HepG2 (cell line): ENCODE results near the gene THAP9. TPM values are rescaled to one million over a fixed set of nuclear protein-coding genes. Genes with fewer than 3 reads are reported as not detected.

Experiments
- ATAC-seq: fragments of 200-7000 bp; cut with Tn5 transposase; 3 replicates; pipeline ENCODE4 v1.9.1; 2020; ENCODE audit warnings: mild to moderate bottlenecking, moderate library complexity
- BruUV-seq: library from RNA; stranded (reverse); fragments of 400-500 nt; replicated peaks from 2 replicates; lab custom pipeline; 2021; lab: Mats Ljungman, UMichigan
- CTCF ChIA-PET: fragments of 300-600 bp; formaldehyde crosslinking; extraction: SDS; loops from one replicate; lab custom pipeline; 2021; ENCODE audit warnings: low total read pairs, inconsistent platforms, low intra/inter-chr PET ratio; lab: Yijun Ruan, JAX
- POLR2A ChIA-PET: fragments of 350-600 bp; sonication (Branson Sonifier 250); formaldehyde crosslinking; loops from one replicate; lab custom pipeline; 2020; ENCODE audit warnings: antibody characterized with exemption, inconsistent platforms; lab: Yijun Ruan, JAX
- DNase-seq: peaks from one replicate; pipeline ENCODE4 v3.0.0-alpha.2; 2015; ENCODE audit warnings: low spot score
- FAIRE-seq: peaks from 3 replicates; lab custom pipeline; 2011; peaks lifted over from hg19 to GRCh38; lab: Jason Lieb, UNC
- H2AFZ ChIP-seq: one replicate; pipeline ENCODE4 v1.6.1; 2011; ENCODE audit warnings: low read length, inconsistent platforms
- H3K27ac ChIP-seq: fragments of 300-600 bp; 3 replicates; pipeline ENCODE4 v1.8.0; 2011; ENCODE audit warnings: mixed run types, mild to moderate bottlenecking, mixed read lengths, low read length, inconsistent platforms; ENCODE audit not compliant: insufficient read depth; ENCODE audit errors: extremely low read length
- H3K27me3 ChIP-seq, 2 experiments: fragments of 200-600 bp in 1 of 2; 2 replicates in 1 of 2; 3 replicates in 1 of 2; pipeline versions ENCODE4 v1.6.0 to v1.8.0; 2011; ENCODE audit warnings: low read length in 2 of 2, mild to moderate bottlenecking in 2 of 2, moderate library complexity in 2 of 2, inconsistent platforms in 1 of 2; ENCODE audit not compliant: insufficient read depth in 2 of 2, control insufficient read depth in 1 of 2
- H3K36me3 ChIP-seq, 2 experiments: fragments of 200-600 bp in 1 of 2; replicated peaks in 1 of 2; 2 replicates in 1 of 2; 3 replicates in 1 of 2; pipeline versions ENCODE4 v1.5.1 to v1.8.0; 2011; ENCODE audit warnings: low read length in 2 of 2, inconsistent platforms in 1 of 2; ENCODE audit not compliant: insufficient read depth in 2 of 2, control insufficient read depth in 1 of 2
- H3K4me1 ChIP-seq: 2 replicates; pipeline ENCODE4 v1.5.1; 2012; ENCODE audit warnings: low read length, inconsistent platforms; ENCODE audit not compliant: insufficient read depth
- H3K4me2 ChIP-seq: 2 replicates; pipeline ENCODE4 v1.6.0; 2011; ENCODE audit warnings: low read depth, low read length, inconsistent platforms
- H3K4me3 ChIP-seq, 3 experiments: fragments of 200-600 bp in 1 of 3; sonication (generic), shearing (Covaris generic) in 1 of 3; replicated peaks in 1 of 3; 2 replicates each; pipeline ENCODE4 v1.5.1; 2011 to 2016; ENCODE audit warnings: low read length in 3 of 3, inconsistent platforms in 2 of 3, low read depth in 2 of 3, mild to moderate bottlenecking in 2 of 3, control low read depth in 1 of 3, mixed read lengths in 1 of 3; ENCODE audit not compliant: insufficient read depth in 1 of 3
- H3K79me2 ChIP-seq: one replicate; pipeline ENCODE4 v1.6.1; 2011; ENCODE audit warnings: low read length, inconsistent platforms; ENCODE audit not compliant: insufficient read depth
- H3K9ac ChIP-seq: 2 replicates; pipeline ENCODE4 v1.6.0; 2011; ENCODE audit warnings: mild to moderate bottlenecking, low read depth, low read length, inconsistent platforms; ENCODE audit not compliant: insufficient read depth
- H3K9me3 ChIP-seq: 2 replicates; pipeline ENCODE4 v1.5.1; 2012; ENCODE audit warnings: mild to moderate bottlenecking, low read length
- H4K20me1 ChIP-seq: 2 replicates; pipeline ENCODE4 v1.6.0; 2011; ENCODE audit warnings: inconsistent platforms, mild to moderate bottlenecking, low read length, moderate library complexity; ENCODE audit not compliant: insufficient read depth
- CCDC6 ChIP-seq: sonication (generic); formaldehyde crosslinking; IDR thresholded peaks from 2 replicates; pipeline ENCODE4 v1.8.1; 2022; ENCODE audit warnings: mild to moderate bottlenecking, missing genetic modification reagents, moderate library complexity
- CREB3 ChIP-seq: sonication (generic); formaldehyde crosslinking; IDR thresholded peaks from 2 replicates; pipeline ENCODE4 v1.5.0; 2020; ENCODE audit warnings: missing genetic modification reagents
- DPF2 ChIP-seq: sonication (generic); formaldehyde crosslinking; IDR thresholded peaks from 2 replicates; pipeline ENCODE4 v1.4.0; 2020; ENCODE audit warnings: mild to moderate bottlenecking, low read depth, missing genetic modification reagents, borderline replicate concordance
- E2F5 ChIP-seq: sonication (generic); formaldehyde crosslinking; conservative IDR thresholded peaks from 2 replicates; pipeline ENCODE4 v1.4.0; 2020; ENCODE audit warnings: missing genetic modification reagents
- HDAC6 ChIP-seq: fragments of 200-600 bp; sonication (generic); IDR thresholded peaks from 2 replicates; pipeline ENCODE4 v1.7.0; 2017; ENCODE audit warnings: mild to moderate bottlenecking, antibody characterized with exemption, low read length, low read depth
- HOXA3 ChIP-seq: sonication (generic); formaldehyde crosslinking; IDR thresholded peaks from 2 replicates; pipeline ENCODE4 v1.5.0; 2020; ENCODE audit warnings: missing genetic modification reagents
- HOXA5 ChIP-seq: sonication (generic); formaldehyde crosslinking; IDR thresholded peaks from 2 replicates; pipeline ENCODE4 v1.4.0; 2020; ENCODE audit warnings: missing genetic modification reagents
- KDM2A ChIP-seq: sonication (generic); formaldehyde crosslinking; IDR thresholded peaks from 2 replicates; pipeline ENCODE4 v1.4.0; 2020; ENCODE audit warnings: low read depth, missing genetic modification reagents, borderline replicate concordance
- LBX2 ChIP-seq: sonication (generic); formaldehyde crosslinking; IDR thresholded peaks from 2 replicates; pipeline ENCODE4 v1.5.0; 2020; ENCODE audit warnings: missing genetic modification reagents, mild to moderate bottlenecking, borderline replicate concordance
- MED1 ChIP-seq: sonication (generic); formaldehyde crosslinking; IDR thresholded peaks from 2 replicates; pipeline ENCODE4 v1.4.0; 2020; ENCODE audit warnings: missing genetic modification reagents
- MTF1 ChIP-seq: sonication (generic); formaldehyde crosslinking; IDR thresholded peaks from 2 replicates; pipeline ENCODE4 v1.5.0; 2020; ENCODE audit warnings: missing genetic modification reagents
- NCOA2 ChIP-seq: sonication (generic); formaldehyde crosslinking; IDR thresholded peaks from 2 replicates; pipeline ENCODE4 v1.8.0; 2022; ENCODE audit warnings: inconsistent platforms
- NFE2L2 ChIP-seq: fragments of 150-350 bp; IDR thresholded peaks from 2 replicates; pipeline ENCODE4 v1.6.1; 2014; ENCODE audit warnings: low read length
- NFIC ChIP-seq: IDR thresholded peaks from 2 replicates; pipeline ENCODE4 v1.6.1; 2012; ENCODE audit warnings: mild to moderate bottlenecking, low read length, inconsistent platforms
- NR2F6 ChIP-seq, 2 experiments: IDR thresholded peaks; 2 replicates each; pipeline ENCODE4 v1.6.1; 2016; ENCODE audit warnings: antibody characterized with exemption in 1 of 2, mild to moderate bottlenecking in 1 of 2
- REST ChIP-seq, 2 experiments: IDR thresholded peaks; 2 replicates each; pipeline ENCODE4 v1.6.1; 2011 to 2012; ENCODE audit warnings: low read length in 2 of 2, borderline replicate concordance in 1 of 2, low read depth in 1 of 2, mild to moderate bottlenecking in 1 of 2, moderate library complexity in 1 of 2
- SYNCRIP ChIP-seq: fragments of 200-400 bp; formaldehyde crosslinking; IDR thresholded peaks from 2 replicates; pipeline ENCODE4 v1.6.1; 2018; ENCODE audit warnings: mild to moderate bottlenecking, low read depth, low read length; ENCODE audit not compliant: insufficient read depth
- YEATS4 ChIP-seq: sonication (generic); formaldehyde crosslinking; IDR thresholded peaks from 2 replicates; pipeline ENCODE4 v1.4.0; 2020; ENCODE audit warnings: missing genetic modification reagents, borderline replicate concordance
- ZNF274 ChIP-seq: sonication (generic); formaldehyde crosslinking; IDR thresholded peaks from 2 replicates; pipeline ENCODE4 v1.5.1; 2020; ENCODE audit warnings: mild to moderate bottlenecking, missing genetic modification reagents
- ZNF607 ChIP-seq: sonication (generic); formaldehyde crosslinking; IDR thresholded peaks from 2 replicates; pipeline ENCODE4 v1.5.1; 2020; ENCODE audit warnings: missing genetic modification reagents, mild to moderate bottlenecking, borderline replicate concordance
- WGBS: methylation state at CpG from one replicate; pipeline ENCODE4 v1.1.6; 2017; ENCODE audit warnings: low lambda C conversion rate; 5-methylcytosine and 5-hydroxymethylcytosine counted together
- in situ Hi-C: cut with HindIII; loops from 2 replicates; pipeline ENCODE4 v1.10.0; 2017; ENCODE audit warnings: low pct_unique_long_range_greater_than_20kb; ENCODE audit not compliant: extremely low pct_ligation_motif_present
- intact Hi-C: fragments of 100-400 bp; cut with micrococcal nuclease; formaldehyde crosslinking; loops from one replicate; pipeline ENCODE4 v1.10.0; 2022; ENCODE audit not compliant: unreplicated experiment
- polyA plus RNA-seq, 8 experiments: library from polyadenylated mRNA; depleted of rRNA in 3 of 8; stranded (reverse) in 7 of 8; unstranded in 1 of 8; fragments of >200 nt; fragmentation: Illumina TruSeq in 4 of 8; extraction: Trizol in 4 of 8; gene quantifications; 2 replicates each; pipeline versions ENCODE4 v1.2.1 to v1.2.3, GENCODE V29; 2011 to 2016; ENCODE audit warnings: low read depth in 4 of 8, missing spikeins in 1 of 8, mixed read lengths in 1 of 8; ENCODE audit not compliant: insufficient read depth in 1 of 8
- total RNA-seq, 5 experiments: library from RNA; depleted of rRNA; stranded (reverse); fragments of >200 nt; fragmentation: Illumina TruSeq; extraction: Trizol; gene quantifications; 2 replicates each; pipeline ENCODE4 v1.2.3, GENCODE V29; 2016; ENCODE audit warnings: low read depth in 1 of 5

Gene THAP9
- total and polyA plus RNA-seq, 2 of the 13 experiments (the other 11 are each of a cell fraction or from before 2014, with no cell fraction given): 6.0 to 7.2 TPM

- peaks cover 49% of the 10 kb centered on the region for H3K4me1 ChIP-seq
- peak overlapping the region; percentile 93 for H3K4me2 ChIP-seq
- peaks cover 23% of the 10 kb centered on the region for H4K20me1 ChIP-seq
- FAIRE-seq (no peak), DNase-seq (peak; percentile 58), ATAC-seq (no peak)
- BruUV-seq: no TSS peak
- POLR2A ChIA-PET: interaction anchor here (1.5 to 6.9 kb wide), 3 partner anchors 11 to 460 kb away, joined by 4 to 76 read pairs (median 5); partner anchors contain the start of genes COPS4 and THAP9
- H3K36me3 ChIP-seq: no peaks in the 10 kb centered on the region; a peak in 2 of 5 replicates
- WGBS: 0% methylated on average over 6 of the region's 6 CpGs
- peak overlapping the region; percentile 81 to 99 (median 91) for H3K4me3 ChIP-seq
- H2AFZ ChIP-seq: no peak overlapping the region
- in situ Hi-C loops (loop anchor here (5.0 kb wide), 1 partner anchor 123 kb away; the partner anchor contains the start of gene LIN54), intact Hi-C loops (loop anchor here (5.0 to 10.0 kb wide), 2 partner anchors 123 to 396 kb away; partner anchors contain the start of genes COQ2 and LIN54)
- peaks cover 79% of the 10 kb centered on the region for H3K79me2 ChIP-seq
- CTCF ChIA-PET: no interaction called here
- H3K27me3 ChIP-seq: no peaks in the 10 kb centered on the region; a peak in 2 of 5 replicates
- peak overlapping the region; percentile 98 for H3K27ac ChIP-seq
- H3K9me3 ChIP-seq: no peaks in the 10 kb centered on the region
- H3K9ac ChIP-seq: peak overlapping the region; percentile 100
- TF ChIP-seq SYNCRIP (no peak), KDM2A (CRISPR knock-in tag) (no peak), MED1 (CRISPR knock-in tag) (0 out of 2 replicates have a peak, but pooled peaks have one; percentile 13), NFIC (peak; percentile 47; the same call in 1 of the 2 replicates), DPF2 (CRISPR knock-in tag) (no peak), ZNF274 (CRISPR knock-in tag) (no peak), NR2F6 (IDR thresholded peaks at IDR 0.05) (no peak), NR2F6 (CRISPR knock-in tag; IDR thresholded peaks at IDR 0.05) (no peak), NFE2L2 (no peak), YEATS4 (CRISPR knock-in tag) (0 out of 2 replicates have a peak, but pooled peaks have one; percentile 43), ZNF607 (CRISPR knock-in tag) (no peak), NCOA2 (0 out of 2 replicates have a peak, but pooled peaks have one; percentile 29), HDAC6 (no peak; the same call in 1 of the 2 replicates), HOXA5 (CRISPR knock-in tag) (no peak), E2F5 (no peak), LBX2 (CRISPR knock-in tag) (no peak), CREB3 (no peak), HOXA3 (no peak), MTF1 (no peak), CCDC6 (CRISPR knock-in tag) (no peak), REST (IDR thresholded peaks at IDR 0.05; ENCODE audit: borderline replicate concordance in 1 of 2, low read depth in 1 of 2, low read length in 2 of 2) (peak in 1 of 2 experiments; percentile 50; a peak in 1 of 4 replicates)
These were observed 11.2 kb upstream of the THAP9 start for GRCh38 chr4:82889287-82889686.
